Measurements from ENCODE around the gene RGS17.

Gene RGS17

DNA sequence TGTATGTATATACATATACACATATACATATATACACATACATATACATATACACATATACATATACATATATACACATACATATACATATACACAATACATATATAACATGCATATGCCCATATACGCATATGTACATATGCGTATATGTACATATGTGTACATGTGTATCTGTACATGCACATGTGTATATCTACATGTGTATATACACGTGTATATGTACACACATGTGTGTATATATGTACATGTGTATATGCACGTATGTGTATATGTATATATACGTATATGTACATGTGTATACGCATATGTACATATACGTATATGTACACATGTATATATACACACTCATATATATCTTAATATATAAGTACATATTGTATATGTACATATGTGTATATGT is 60.3 kb downstream of the RGS17 start:
- Histone ChIP-seq H3K9me3 (ENCODE audit: control insufficient read depth, low read length) (peaks cover 3% of the 10 kb centered on the region), H3K18ac (ENCODE audit: low read depth in 1 of 2, low read length in 2 of 2) (no peak overlapping the region), H3K4me2 (ENCODE audit: low read length, poor library complexity, severe bottlenecking) (no peak overlapping the region), H3K79me1 (replicated peaks; ENCODE audit: low read length, poor library complexity, severe bottlenecking) (peaks cover 11% of the 10 kb centered on the region), H4K8ac (ENCODE audit: low read length) (no peak overlapping the region), H4K91ac (ENCODE audit: low read length) (no peak overlapping the region), H3K9ac (ENCODE audit: low read length) (no peak overlapping the region), H2BK120ac (ENCODE audit: low read depth, low read length) (no peak overlapping the region), H2BK12ac (ENCODE audit: low read length in 2 of 2) (no peak overlapping the region), H3K14ac (ENCODE audit: low read length in 2 of 2) (no peak overlapping the region), H2AK5ac (ENCODE audit: low read length, severe bottlenecking) (no peak overlapping the region), H2BK15ac (ENCODE audit: low read depth, poor library complexity, severe bottlenecking) (no peak overlapping the region), H2BK5ac (ENCODE audit: low read depth, low read length, poor library complexity, severe bottlenecking) (no peak overlapping the region), H3K4ac (ENCODE audit: low read depth in 1 of 2, low read length in 2 of 2) (no peak overlapping the region), H3K27ac (ENCODE audit: low read length, poor library complexity, severe bottlenecking) (no peak overlapping the region), H2AFZ (ENCODE audit: low read depth, low read length) (no peak overlapping the region), H3K27me3 (ENCODE audit: control insufficient read depth in 1 of 2, insufficient read depth in 1 of 2, low read length in 2 of 2) (no peaks in the 10 kb centered on the region), H3K23ac (ENCODE audit: low read length in 2 of 2) (no peak overlapping the region), H3K4me1 (ENCODE audit: control insufficient read depth, insufficient read depth, low read depth, low read length) (no peaks in the 10 kb centered on the region), H3K36me3 (ENCODE audit: control insufficient read depth in 1 of 2, insufficient read depth in 2 of 2, low read depth in 1 of 2, low read length in 2 of 2) (no peaks in the 10 kb centered on the region), H3K4me3 (ENCODE audit: insufficient read depth in 1 of 2, low read depth in 1 of 2, low read length in 2 of 2) (no peak overlapping the region)
- WGBS, result 95% methylated on average over 3 of the region's 7 CpGs
- DNase-seq, result no peak

DNA sequence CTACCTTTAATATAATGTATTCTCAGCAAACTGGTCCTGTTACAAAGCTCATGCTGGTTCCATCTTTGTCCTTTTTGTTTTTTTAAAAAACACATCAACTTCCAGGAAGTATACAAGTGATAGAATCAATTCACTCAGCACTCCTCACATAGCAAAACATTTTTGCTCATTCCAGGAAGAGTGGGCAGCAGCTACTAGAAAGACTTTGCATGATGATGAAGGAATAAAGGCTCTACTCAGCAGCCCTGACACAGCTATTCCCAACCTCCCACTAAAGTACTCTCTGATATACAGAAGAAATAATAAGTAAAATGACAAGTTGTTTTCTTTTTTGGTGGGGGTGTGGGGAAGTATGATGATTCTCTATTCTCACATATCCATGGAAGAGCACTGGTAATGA is 61.2 kb downstream of the RGS17 start:
- Histone ChIP-seq H3K79me1 (replicated peaks; ENCODE audit: low read length, poor library complexity, severe bottlenecking) (peaks cover 7% of the 10 kb centered on the region), H3K14ac (ENCODE audit: low read length in 2 of 2) (no peak overlapping the region), H3K27me3 (ENCODE audit: control insufficient read depth in 1 of 2, insufficient read depth in 1 of 2, low read length in 2 of 2) (no peaks in the 10 kb centered on the region), H2BK120ac (ENCODE audit: low read depth, low read length) (no peak overlapping the region), H2BK5ac (ENCODE audit: low read depth, low read length, poor library complexity, severe bottlenecking) (no peak overlapping the region), H3K4me1 (ENCODE audit: control insufficient read depth, insufficient read depth, low read depth, low read length) (no peaks in the 10 kb centered on the region), H4K91ac (ENCODE audit: low read length) (no peak overlapping the region), H3K4me3 (ENCODE audit: insufficient read depth in 1 of 2, low read depth in 1 of 2, low read length in 2 of 2) (no peak overlapping the region), H2BK15ac (ENCODE audit: low read depth, poor library complexity, severe bottlenecking) (no peak overlapping the region), H3K23ac (ENCODE audit: low read length in 2 of 2) (no peak overlapping the region), H2BK12ac (ENCODE audit: low read length in 2 of 2) (no peak overlapping the region), H2AFZ (ENCODE audit: low read depth, low read length) (no peak overlapping the region), H2AK5ac (ENCODE audit: low read length, severe bottlenecking) (no peak overlapping the region), H3K18ac (ENCODE audit: low read depth in 1 of 2, low read length in 2 of 2) (no peak overlapping the region), H3K9ac (ENCODE audit: low read length) (no peak overlapping the region), H4K8ac (ENCODE audit: low read length) (no peak overlapping the region), H3K27ac (ENCODE audit: low read length, poor library complexity, severe bottlenecking) (no peak overlapping the region), H3K4ac (ENCODE audit: low read depth in 1 of 2, low read length in 2 of 2) (no peak overlapping the region), H3K9me3 (ENCODE audit: control insufficient read depth, low read length) (peaks cover 3% of the 10 kb centered on the region), H3K36me3 (ENCODE audit: control insufficient read depth in 1 of 2, insufficient read depth in 2 of 2, low read depth in 1 of 2, low read length in 2 of 2) (no peaks in the 10 kb centered on the region), H3K4me2 (ENCODE audit: low read length, poor library complexity, severe bottlenecking) (no peak overlapping the region)
- DNase-seq, result no peak

DNA sequence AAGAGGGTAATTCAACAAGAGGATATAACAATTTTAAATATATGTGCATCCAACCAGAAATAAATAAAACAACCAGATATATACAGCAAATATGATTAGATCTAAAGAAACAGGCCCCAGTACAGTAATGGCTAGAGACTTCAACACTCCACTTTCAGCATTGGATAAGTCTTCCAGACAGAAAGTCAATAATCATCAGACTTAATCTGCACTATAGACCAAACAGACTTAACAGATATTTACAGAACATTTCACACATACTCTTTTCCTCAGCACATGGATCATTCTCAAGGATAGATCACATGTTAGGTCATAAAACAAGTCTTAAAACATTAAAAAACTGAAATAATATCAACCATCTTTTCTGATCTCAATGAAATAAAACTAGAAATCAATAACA is 65.9 kb downstream of the RGS17 start:
- Histone ChIP-seq H3K18ac (ENCODE audit: low read depth in 1 of 2, low read length in 2 of 2) (no peak overlapping the region), H3K79me1 (replicated peaks; ENCODE audit: low read length, poor library complexity, severe bottlenecking) (peaks cover 10% of the 10 kb centered on the region), H3K4me3 (ENCODE audit: insufficient read depth in 1 of 2, low read depth in 1 of 2, low read length in 2 of 2) (no peak overlapping the region), H3K9ac (ENCODE audit: low read length) (no peak overlapping the region), H3K4ac (ENCODE audit: low read depth in 1 of 2, low read length in 2 of 2) (no peak overlapping the region), H3K14ac (ENCODE audit: low read length in 2 of 2) (no peak overlapping the region), H3K27me3 (ENCODE audit: control insufficient read depth in 1 of 2, insufficient read depth in 1 of 2, low read length in 2 of 2) (no peaks in the 10 kb centered on the region), H3K27ac (ENCODE audit: low read length, poor library complexity, severe bottlenecking) (no peak overlapping the region), H4K91ac (ENCODE audit: low read length) (no peak overlapping the region), H2BK5ac (ENCODE audit: low read depth, low read length, poor library complexity, severe bottlenecking) (no peak overlapping the region), H2AFZ (ENCODE audit: low read depth, low read length) (no peak overlapping the region), H3K36me3 (ENCODE audit: control insufficient read depth in 1 of 2, insufficient read depth in 2 of 2, low read depth in 1 of 2, low read length in 2 of 2) (no peaks in the 10 kb centered on the region), H2BK120ac (ENCODE audit: low read depth, low read length) (no peak overlapping the region), H2AK5ac (ENCODE audit: low read length, severe bottlenecking) (no peak overlapping the region), H3K9me3 (ENCODE audit: control insufficient read depth, low read length) (peaks cover 3% of the 10 kb centered on the region), H2BK15ac (ENCODE audit: low read depth, poor library complexity, severe bottlenecking) (no peak overlapping the region), H3K4me1 (ENCODE audit: control insufficient read depth, insufficient read depth, low read depth, low read length) (peaks cover 2% of the 10 kb centered on the region), H2BK12ac (ENCODE audit: low read length in 2 of 2) (no peak overlapping the region), H4K8ac (ENCODE audit: low read length) (no peak overlapping the region), H3K23ac (ENCODE audit: low read length in 2 of 2) (no peak overlapping the region), H3K4me2 (ENCODE audit: low read length, poor library complexity, severe bottlenecking) (no peak overlapping the region)
- DNase-seq, result no peak

DNA sequence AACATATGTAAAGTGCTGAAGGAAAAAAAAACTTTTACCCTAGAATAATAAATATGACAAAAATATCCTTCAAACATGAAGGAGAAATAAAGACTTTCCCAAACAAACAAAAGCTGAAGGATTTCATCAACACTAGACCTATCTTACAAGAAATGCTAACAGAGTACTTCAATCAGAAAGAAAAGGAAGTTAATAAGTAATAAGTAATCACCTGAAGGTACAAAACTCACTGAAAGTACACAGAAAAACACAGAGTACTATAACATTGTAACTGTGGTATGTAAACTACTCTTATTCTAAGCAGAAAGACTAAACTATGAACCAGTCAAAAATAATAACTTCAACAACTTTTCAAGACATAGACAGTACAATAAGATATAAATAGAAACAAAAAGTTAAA is 67.1 kb downstream of the RGS17 start:
- peaks cover 13% of the 10 kb centered on the region for H3K79me1 ChIP-seq (replicated peaks; ENCODE audit: low read length, poor library complexity, severe bottlenecking)
- H3K23ac ChIP-seq (ENCODE audit: low read length in 2 of 2), result no peak overlapping the region
- no peak overlapping the region for H4K91ac ChIP-seq (ENCODE audit: low read length)
- H2BK120ac ChIP-seq (ENCODE audit: low read depth, low read length), result no peak overlapping the region
- no peak overlapping the region for H3K9ac ChIP-seq (ENCODE audit: low read length)
- H3K14ac ChIP-seq (ENCODE audit: low read length in 2 of 2), result no peak overlapping the region
- no peak for DNase-seq
- no peaks in the 10 kb centered on the region for H3K27me3 ChIP-seq (ENCODE audit: control insufficient read depth in 1 of 2, insufficient read depth in 1 of 2, low read length in 2 of 2)
- H3K9me3 ChIP-seq (ENCODE audit: control insufficient read depth, low read length), result peaks cover 3% of the 10 kb centered on the region
- no peak overlapping the region for H4K8ac ChIP-seq (ENCODE audit: low read length)
- H3K4ac ChIP-seq (ENCODE audit: low read depth in 1 of 2, low read length in 2 of 2), result no peak overlapping the region
- H3K36me3 ChIP-seq (ENCODE audit: control insufficient read depth in 1 of 2, insufficient read depth in 2 of 2, low read depth in 1 of 2, low read length in 2 of 2), result no peaks in the 10 kb centered on the region
- no peak overlapping the region for H2AFZ ChIP-seq (ENCODE audit: low read depth, low read length)
- no peak overlapping the region for H2AK5ac ChIP-seq (ENCODE audit: low read length, severe bottlenecking)
- H3K4me1 ChIP-seq (ENCODE audit: control insufficient read depth, insufficient read depth, low read depth, low read length), result peaks cover 2% of the 10 kb centered on the region
- H2BK15ac ChIP-seq (ENCODE audit: low read depth, poor library complexity, severe bottlenecking), result no peak overlapping the region
- H3K27ac ChIP-seq (ENCODE audit: low read length, poor library complexity, severe bottlenecking), result no peak overlapping the region
- no peak overlapping the region for H2BK5ac ChIP-seq (ENCODE audit: low read depth, low read length, poor library complexity, severe bottlenecking)
- no peak overlapping the region for H2BK12ac ChIP-seq (ENCODE audit: low read length in 2 of 2)
- H3K18ac ChIP-seq (ENCODE audit: low read depth in 1 of 2, low read length in 2 of 2), result no peak overlapping the region
- no peak overlapping the region for H3K4me3 ChIP-seq (ENCODE audit: insufficient read depth in 1 of 2, low read depth in 1 of 2, low read length in 2 of 2)
- no peak overlapping the region for H3K4me2 ChIP-seq (ENCODE audit: low read length, poor library complexity, severe bottlenecking)

Data from mesenchymal stem cell (in vitro differentiated cells and primary cell).